PC-9 (cell line): ENCODE measurements around the gene PRMT9. TPM values are rescaled to one million over a fixed set of nuclear protein-coding genes. Genes with fewer than 3 reads are reported as not detected.
A peak's percentile ranks its signal among the peaks of the same experiment; 100 is the strongest.

Experiments
- BruUV-seq: library from RNA; stranded (reverse); fragments of 400-500 nt; replicated peaks from 2 replicates; lab custom pipeline; 2021; lab: Mats Ljungman, UMichigan
- CTCF ChIA-PET: fragments of 300-600 bp; sonication (Branson Sonifier 250); formaldehyde crosslinking; loops from one replicate; lab custom pipeline; 2022; ENCODE audit warnings: antibody characterized with exemption; lab: Charles Lee
- POLR2A ChIA-PET: fragments of 300-600 bp; sonication (Branson Sonifier 250); formaldehyde crosslinking; loops from one replicate; lab custom pipeline; 2022; ENCODE audit warnings: antibody characterized with exemption; ENCODE audit not compliant: unreplicated experiment; lab: Charles Lee
- DNase-seq, 2 experiments: peaks; one replicate each; pipeline versions ENCODE4 v3.0.0 to v3.0.0-alpha.2; 2015 to 2022; ENCODE audit warnings: mixed read lengths in 1 of 2
- H2AFZ ChIP-seq: fragments of 200-600 bp; sonication (generic); 2 replicates; pipeline ENCODE4 v1.8.1; 2017; ENCODE audit warnings: antibody characterized with exemption
- H3F3A ChIP-seq: fragments of 200-600 bp; sonication (generic); 2 replicates; pipeline ENCODE4 v1.8.1; 2017; ENCODE audit warnings: antibody characterized with exemption, mild to moderate bottlenecking, low read depth; ENCODE audit not compliant: insufficient read depth
- H3K27ac ChIP-seq: fragments of 200-600 bp; sonication (generic); 2 replicates; pipeline ENCODE4 v1.6.1; 2016; ENCODE audit warnings: mixed run types
- H3K27me3 ChIP-seq: fragments of 200-600 bp; sonication (generic); 2 replicates; pipeline ENCODE4 v1.6.1; 2016; ENCODE audit warnings: low read depth, mixed run types; ENCODE audit not compliant: insufficient read depth
- H3K36me3 ChIP-seq: fragments of 200-600 bp; sonication (generic); 2 replicates; pipeline ENCODE4 v1.6.1; 2016; ENCODE audit warnings: low read depth, mixed run types
- H3K4me1 ChIP-seq: fragments of 200-600 bp; sonication (generic); replicated peaks from 2 replicates; pipeline ENCODE4 v1.6.1; 2016; ENCODE audit warnings: mixed run types; ENCODE audit not compliant: insufficient read depth
- H3K4me2 ChIP-seq: fragments of 200-600 bp; sonication (generic); 2 replicates; pipeline ENCODE4 v1.6.1; 2017; ENCODE audit warnings: mixed run types
- H3K4me3 ChIP-seq: fragments of 200-600 bp; sonication (generic); 2 replicates; pipeline ENCODE4 v1.6.1; 2016; ENCODE audit warnings: mixed run types
- H3K79me2 ChIP-seq: fragments of 200-600 bp; sonication (generic); 2 replicates; pipeline ENCODE4 v1.6.1; 2017; ENCODE audit warnings: low read depth, mixed run types
- H3K9me2 ChIP-seq: fragments of 200-600 bp; sonication (generic); 2 replicates; pipeline ENCODE4 v1.8.1; 2017; ENCODE audit warnings: mild to moderate bottlenecking; ENCODE audit not compliant: insufficient read depth
- H3K9me3 ChIP-seq: fragments of 200-600 bp; sonication (generic); 2 replicates; pipeline ENCODE4 v1.8.1; 2016; ENCODE audit warnings: low read depth; ENCODE audit not compliant: insufficient read depth
- H4K20me1 ChIP-seq: fragments of 200-600 bp; sonication (generic); 2 replicates; pipeline ENCODE4 v1.8.1; 2017; ENCODE audit not compliant: insufficient read depth
- EZH2 ChIP-seq: fragments of 200-600 bp; sonication (generic); IDR thresholded peaks from 2 replicates; pipeline ENCODE4 v1.8.0; 2017; ENCODE audit warnings: antibody characterized with exemption, low read depth
- intact Hi-C: fragments of 100-400 bp; cut with micrococcal nuclease; formaldehyde crosslinking; loops from one replicate; pipeline ENCODE4 v1.10.0; 2022; ENCODE audit not compliant: unreplicated experiment
- total RNA-seq: library from RNA; stranded (reverse); gene quantifications from 2 replicates; pipeline ENCODE4 v1.2.3, GENCODE V29; 2021
- TF ChIP-seq, protein P1 (sequence below): fragments of 200-600 bp; sonication (generic); conservative IDR thresholded peaks from 2 replicates; pipeline ENCODE4 v1.6.1; 2017; ENCODE audit warnings: mixed run types, antibody characterized with exemption, mild to moderate bottlenecking, moderate library complexity

PRMT9 gene
- total RNA-seq, 1 experiment from 2014 or later = 9.0 TPM

DNA sequence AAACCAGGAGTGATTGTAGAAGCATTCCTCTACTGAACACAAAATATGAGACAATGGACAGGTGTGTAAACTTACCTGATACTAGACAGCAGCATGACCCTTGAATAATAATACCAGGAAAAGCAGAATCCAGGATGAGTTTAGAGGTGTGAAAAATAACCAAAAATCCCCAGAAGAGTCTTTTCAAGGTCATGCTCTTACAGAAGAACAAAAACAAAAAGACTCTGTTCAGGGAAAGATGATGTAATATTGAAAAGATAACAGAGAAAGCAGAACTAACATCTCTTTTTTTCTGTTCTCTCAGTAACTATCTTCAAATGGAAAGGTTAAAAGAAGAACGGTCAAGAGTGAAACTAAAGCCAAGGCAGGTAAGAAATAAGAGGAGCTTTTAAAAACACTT is 33.9 kb upstream of the PRMT9 start:
- Histone ChIP-seq H3K27ac (no peak overlapping the region), H4K20me1 (no peaks in the 10 kb centered on the region), H3K9me2 (no peaks in the 10 kb centered on the region), H3K36me3 (no peaks in the 10 kb centered on the region), H3K79me2 (no peaks in the 10 kb centered on the region), H3K27me3 (no peaks in the 10 kb centered on the region), H3K9me3 (no peaks in the 10 kb centered on the region), H2AFZ (no peak overlapping the region), H3K4me2 (no peak overlapping the region), H3F3A (peaks cover 9% of the 10 kb centered on the region), H3K4me3 (no peak overlapping the region), H3K4me1 (peaks cover 21% of the 10 kb centered on the region)
- ChIA-PET POLR2A (no interaction called here), CTCF (no interaction called here)
- no TSS peak for BruUV-seq
- intact Hi-C loops = no loop called here
- no peak for DNase-seq
- TF ChIP-seq, protein P1, sequence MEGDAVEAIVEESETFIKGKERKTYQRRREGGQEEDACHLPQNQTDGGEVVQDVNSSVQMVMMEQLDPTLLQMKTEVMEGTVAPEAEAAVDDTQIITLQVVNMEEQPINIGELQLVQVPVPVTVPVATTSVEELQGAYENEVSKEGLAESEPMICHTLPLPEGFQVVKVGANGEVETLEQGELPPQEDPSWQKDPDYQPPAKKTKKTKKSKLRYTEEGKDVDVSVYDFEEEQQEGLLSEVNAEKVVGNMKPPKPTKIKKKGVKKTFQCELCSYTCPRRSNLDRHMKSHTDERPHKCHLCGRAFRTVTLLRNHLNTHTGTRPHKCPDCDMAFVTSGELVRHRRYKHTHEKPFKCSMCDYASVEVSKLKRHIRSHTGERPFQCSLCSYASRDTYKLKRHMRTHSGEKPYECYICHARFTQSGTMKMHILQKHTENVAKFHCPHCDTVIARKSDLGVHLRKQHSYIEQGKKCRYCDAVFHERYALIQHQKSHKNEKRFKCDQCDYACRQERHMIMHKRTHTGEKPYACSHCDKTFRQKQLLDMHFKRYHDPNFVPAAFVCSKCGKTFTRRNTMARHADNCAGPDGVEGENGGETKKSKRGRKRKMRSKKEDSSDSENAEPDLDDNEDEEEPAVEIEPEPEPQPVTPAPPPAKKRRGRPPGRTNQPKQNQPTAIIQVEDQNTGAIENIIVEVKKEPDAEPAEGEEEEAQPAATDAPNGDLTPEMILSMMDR = no peak
- no peak for TF ChIP-seq EZH2

DNA sequence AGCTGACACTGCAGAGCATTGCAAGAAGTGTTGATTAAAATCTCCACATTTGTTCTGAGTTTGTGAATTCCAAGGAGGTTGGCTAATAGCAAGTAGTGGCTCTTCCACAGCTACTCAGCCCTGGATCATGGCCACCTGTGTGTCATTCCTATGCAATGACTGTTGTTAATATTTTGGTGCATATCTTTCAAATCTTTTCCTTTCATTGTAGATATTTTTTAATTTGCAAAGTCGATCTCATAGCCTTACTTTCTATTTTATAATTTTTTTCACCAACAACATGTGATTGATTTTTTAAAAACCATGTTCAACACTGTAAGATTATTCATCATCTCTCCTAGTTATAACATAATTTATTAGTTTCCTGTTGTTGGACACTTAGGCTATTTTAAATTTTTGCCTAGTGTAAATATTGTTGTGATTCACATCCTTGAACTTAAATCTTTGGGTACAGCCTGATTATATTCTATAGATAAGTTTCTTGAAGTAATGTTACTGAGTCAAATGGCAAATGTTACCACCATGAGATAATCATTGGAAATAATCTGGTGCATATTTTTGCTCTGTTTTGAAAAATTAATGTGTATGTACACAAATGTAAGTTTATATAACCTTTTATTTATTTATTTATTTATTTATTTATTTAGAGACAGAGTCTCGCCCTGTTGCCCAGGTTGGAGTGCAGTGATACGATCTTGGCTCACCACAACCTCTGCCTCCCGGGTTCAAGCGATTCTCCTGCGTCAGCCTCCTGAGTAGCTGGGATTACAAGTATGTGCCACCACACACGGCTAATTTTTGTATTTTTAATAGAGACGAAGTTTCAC is 30.8 kb upstream of the PRMT9 start:
- no peak overlapping the region for H2AFZ ChIP-seq
- CTCF ChIA-PET = interaction anchor here (1.0 kb wide), 1 partner anchor 152 kb away, joined by 7 read pairs; no protein-coding TSS in a partner anchor
- no peaks in the 10 kb centered on the region for H4K20me1 ChIP-seq
- H3K4me3 ChIP-seq = peak overlapping the region; percentile 39; the same call in 1 of the 2 replicates
- peaks cover 21% of the 10 kb centered on the region for H3K4me1 ChIP-seq
- no peaks in the 10 kb centered on the region for H3K9me3 ChIP-seq
- H3K79me2 ChIP-seq = no peaks in the 10 kb centered on the region
- no TSS peak for BruUV-seq
- POLR2A ChIA-PET = no interaction called here
- no peaks in the 10 kb centered on the region for H3K36me3 ChIP-seq
- no peaks in the 10 kb centered on the region for H3K27me3 ChIP-seq
- H3K4me2 ChIP-seq = peak overlapping the region; percentile 67
- H3K27ac ChIP-seq = peak overlapping the region; percentile 64
- no peaks in the 10 kb centered on the region for H3K9me2 ChIP-seq
- peaks cover 9% of the 10 kb centered on the region for H3F3A ChIP-seq
- DNase-seq = peak; percentile 58 to 92
- TF ChIP-seq EZH2 = no peak
- TF ChIP-seq, protein P1 = no peak
- intact Hi-C loops = loop anchor here (1.0 to 2.0 kb wide), 2 partner anchors 72 to 117 kb away; no protein-coding TSS in a partner anchor

DNA sequence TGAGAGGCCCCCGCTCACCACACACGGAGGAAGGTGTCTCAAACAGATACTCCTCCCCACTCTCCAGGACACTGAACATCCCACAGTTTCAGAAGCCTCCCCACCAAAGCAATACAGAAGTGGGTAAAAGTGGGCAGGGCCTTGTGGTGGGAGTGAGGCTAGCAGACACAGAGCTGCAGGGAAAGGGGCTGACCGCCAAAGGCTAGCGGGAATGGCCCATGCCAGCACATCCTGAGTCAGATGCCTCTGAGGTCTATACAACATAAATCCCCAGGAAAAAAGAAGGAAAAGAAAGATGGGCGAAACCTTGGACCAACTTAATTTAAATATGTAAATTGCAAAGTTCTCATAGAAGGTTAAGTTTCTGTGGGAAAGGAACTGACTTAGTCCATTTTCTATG is 26.0 kb upstream of the PRMT9 start:
- CTCF ChIA-PET = interaction anchor here (0.6 to 1.8 kb wide), 2 partner anchors 20 to 157 kb away, joined by 6 to 11 read pairs; no protein-coding TSS in a partner anchor
- DNase-seq = no peak
- no peaks in the 10 kb centered on the region for H4K20me1 ChIP-seq
- peaks cover 21% of the 10 kb centered on the region for H3K4me1 ChIP-seq
- H3F3A ChIP-seq = peaks cover 9% of the 10 kb centered on the region
- H3K79me2 ChIP-seq = no peaks in the 10 kb centered on the region
- no peak overlapping the region for H2AFZ ChIP-seq
- H3K4me2 ChIP-seq = no peak overlapping the region
- H3K9me2 ChIP-seq = no peaks in the 10 kb centered on the region
- BruUV-seq = no TSS peak
- H3K4me3 ChIP-seq = no peak overlapping the region
- TF ChIP-seq EZH2 = no peak
- TF ChIP-seq, protein P1 = no peak
- intact Hi-C loops = no loop called here
- H3K36me3 ChIP-seq = no peaks in the 10 kb centered on the region
- H3K27me3 ChIP-seq = no peaks in the 10 kb centered on the region
- H3K27ac ChIP-seq = no peak overlapping the region
- POLR2A ChIA-PET = no interaction called here
- H3K9me3 ChIP-seq = no peaks in the 10 kb centered on the region
